Right lobe of liver (tissue), 6 donors: ENCODE measurements around the gene NXF1. TPM values are rescaled to one million over a fixed set of nuclear protein-coding genes. Genes with fewer than 3 reads are reported as not detected.
A peak's percentile ranks its signal among the peaks of the same experiment; 100 is the strongest.

Experiments
- ATAC-seq, 4 donors: fragments of 200-7000 bp; cut with Tn5 transposase; one replicate each; pipeline ENCODE4 v1.9.1; 2020; ENCODE audit warnings: mild to moderate bottlenecking in 4 of 4, moderate library complexity in 4 of 4
- DNase-seq, 3 donors: peaks; one replicate each; pipeline ENCODE4 v3.0.0-alpha.2; 2020
- H3K27ac ChIP-seq, 3 donors: fragments of 200-600 bp; one replicate each; pipeline ENCODE4 v1.8.0; 2022
- H3K27me3 ChIP-seq, 2 donors: fragments of 200-600 bp; one replicate each; pipeline ENCODE4 v1.8.0; 2022
- H3K36me3 ChIP-seq, 4 donors: fragments of 200-600 bp; sonication (generic) in 1 of 4; one replicate each; pipeline versions ENCODE4 v1.5.1 to v1.8.0; 2017 to 2022; ENCODE audit warnings: control low read depth in 1 of 4
- H3K4me1 ChIP-seq, 4 donors: fragments of 200-600 bp; sonication (generic) in 1 of 4; one replicate each; pipeline versions ENCODE4 v1.5.1 to v1.8.0; 2017 to 2022; ENCODE audit warnings: control low read depth in 1 of 4
- H3K4me3 ChIP-seq, 3 donors: fragments of 200-600 bp; one replicate each; pipeline ENCODE4 v1.8.0; 2022
- H3K9me3 ChIP-seq, 4 donors: fragments of 200-600 bp; sonication (generic) in 1 of 4; one replicate each; pipeline versions ENCODE4 v1.5.1 to v1.8.0; 2017 to 2022; ENCODE audit warnings: control low read depth in 1 of 4
- CTCF ChIP-seq, 4 donors: fragments of 200-600 bp in 3 of 4; fragments of 450-650 bp in 1 of 4; IDR thresholded peaks; one replicate each; pipeline versions ENCODE4 v1.5.1 to v1.8.0; 2016 to 2022; ENCODE audit warnings: antibody characterized with exemption in 4 of 4, mild to moderate bottlenecking in 2 of 4
- POLR2A ChIP-seq: fragments of 450-650 bp; IDR thresholded peaks from one replicate; pipeline ENCODE4 v1.6.1; 2017; ENCODE audit warnings: antibody characterized with exemption, mild to moderate bottlenecking
- WGBS: methylation state at CpG from one replicate; pipeline ENCODE4 v1.1.6; 2018; ENCODE audit warnings: low coverage, low lambda C conversion rate; ENCODE audit not compliant: insufficient coverage; ENCODE audit errors: missing lambda C conversion rate; 5-methylcytosine and 5-hydroxymethylcytosine counted together
- intact Hi-C, 2 donors: fragments of 100-400 bp; cut with DNase I; formaldehyde crosslinking; loops; one replicate each; pipeline versions ENCODE4 v1.11.2 to v1.14.1; 2022
- total RNA-seq, 6 experiments: library from RNA; depleted of rRNA in 2 of 6; stranded (reverse); fragments of >200 nt in 2 of 6; fragmentation: NEBNext Ultra II Directional in 3 of 6; extraction: Animal tissue kit (Norgen Biotek cat#: 25700) in 3 of 6; gene quantifications; one replicate each; pipeline versions ENCODE4 v1.1.0 to v1.2.4, GENCODE V29; 2016 to 2023
- donor health status: DM: no; HTN: yes; CAD: no.
- donor health status: DM: no; HTN: no; CAD: no.
- donor health status: DM: no; HTN: no; CAD: no.
- donor health status: DM: no; HTN: yes; CAD: no.
- donor health status: DM: no; HTN: yes; CAD: no.

Gene NXF1
- total RNA-seq, 6 experiments from 2014 or later: 24.7 to 42.9 (median 32.3) TPM

- Histone ChIP-seq H3K9me3 (no peaks in the 10 kb centered on the region), H3K27me3 (no peaks in the 10 kb centered on the region), H3K36me3 (peaks cover 12 to 88% (median 56%) of the 10 kb centered on the region in 4 donors), H3K4me1 (peaks cover 0 to 6% (median 2%) of the 10 kb centered on the region in 4 donors), H3K4me3 (no peak overlapping the region), H3K27ac (no peak overlapping the region)
- TF ChIP-seq POLR2A (no peak), CTCF (IDR thresholded peaks at IDR 0.05) (no peak)
- 90% methylated on average over 6 of the region's 7 CpGs for WGBS
- DNase-seq (no peak), ATAC-seq (no peak)
- intact Hi-C loops: no loop called here
Observed at GRCh38 chr11:62796281-62796680, 9.0 kb downstream of the NXF1 start.

GRCh38 chr11:62794201-62794775, 11.0 kb downstream of the NXF1 start:
- ATAC-seq: no peak
- WGBS: 91% methylated on average over 8 of the region's 8 CpGs
- Histone ChIP-seq H3K27me3 (no peaks in the 10 kb centered on the region), H3K27ac (no peak overlapping the region), H3K36me3 (peaks cover 12 to 77% (median 38%) of the 10 kb centered on the region in 4 donors), H3K4me1 (peaks cover 0 to 17% (median 7%) of the 10 kb centered on the region in 4 donors), H3K4me3 (no peak overlapping the region), H3K9me3 (no peaks in the 10 kb centered on the region)
- no peak for DNase-seq
- TF ChIP-seq CTCF (IDR thresholded peaks at IDR 0.05) (no peak), POLR2A (no peak)
- intact Hi-C loops: no loop called here

GRCh38 chr11:62792202-62792575, 13.1 kb downstream of the NXF1 start:
- Histone ChIP-seq H3K9me3 (no peaks in the 10 kb centered on the region), H3K36me3 (peaks cover 7 to 59% (median 27%) of the 10 kb centered on the region in 4 donors), H3K4me3 (peak overlapping the region in 2 of 3 donors; percentile 73 to 89), H3K27ac (peak overlapping the region in 2 of 3 donors; percentile 20 to 65), H3K27me3 (no peaks in the 10 kb centered on the region), H3K4me1 (peaks cover 0 to 26% (median 7%) of the 10 kb centered on the region in 4 donors)
- no peak for TF ChIP-seq POLR2A
- TF ChIP-seq CTCF (IDR thresholded peaks at IDR 0.05): no peak
- WGBS: 58% methylated on average over 4 of the region's 11 CpGs
- DNase-seq (no peak), ATAC-seq (peak in 2 of 4 donors; percentile 0 to 1)
- intact Hi-C loops: no loop called here

DNA sequence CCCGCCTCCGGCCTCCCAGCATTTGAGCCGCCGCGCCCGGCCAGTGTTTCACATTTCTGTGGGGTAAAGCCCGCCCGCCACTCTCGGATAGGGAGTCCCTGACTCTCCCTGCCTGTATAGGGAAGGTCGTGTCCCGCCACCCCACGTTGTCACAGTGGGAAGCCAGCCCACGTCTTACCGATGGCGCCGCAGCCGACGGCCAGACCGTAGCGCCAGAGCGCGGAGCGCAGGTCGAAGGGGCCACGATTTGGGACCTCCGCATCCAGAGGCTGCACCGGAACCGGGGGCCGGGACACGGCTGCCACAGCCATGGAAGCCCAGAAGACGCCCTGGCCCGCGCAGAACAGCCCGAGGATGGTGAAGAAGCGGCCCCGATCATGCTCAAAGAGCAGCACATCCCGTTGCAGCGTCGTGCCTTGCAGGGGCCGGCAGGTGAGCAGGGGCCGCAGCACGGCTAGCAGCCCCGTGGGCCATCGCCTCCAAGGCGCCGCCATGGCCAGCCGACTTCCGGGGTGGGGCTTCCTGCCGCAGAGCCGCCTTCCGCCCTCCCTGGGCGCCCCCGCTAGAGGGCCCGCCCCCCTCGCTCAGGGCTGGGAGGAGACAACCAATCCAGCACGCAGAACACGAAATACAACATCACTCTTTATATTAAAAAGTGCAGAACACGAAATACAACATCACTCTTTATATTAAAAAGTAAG, 13.6 kb downstream of the NXF1 start, which contains the start of gene TMEM223:
Gene TMEM223 (minus strand): TSS at position 506 of the 701 bp plus-strand sequence. CDS start 12 bp downstream, at position 494.
- Histone ChIP-seq H3K4me1 (peaks cover 0 to 26% (median 7%) of the 10 kb centered on the region in 4 donors), H3K36me3 (peaks cover 5 to 54% (median 24%) of the 10 kb centered on the region in 4 donors), H3K4me3 (peak within 1 kb of the TSS; percentile 73 to 93 (median 89)), H3K27me3 (no peaks in the 10 kb centered on the region), H3K27ac (peak within 1 kb of the TSS; percentile 39 to 88 (median 65)), H3K9me3 (no peaks in the 10 kb centered on the region)
- ATAC-seq: peak; percentile 86 to 91 (median 86)
- TF ChIP-seq CTCF (IDR thresholded peaks at IDR 0.05) (peak; percentile 14 to 41 (median 28)), POLR2A (peak; percentile 78)
- DNase-seq: peak; percentile 91 to 93 (median 92)
- intact Hi-C loops: no loop called here
- 0% methylated on average over 15 of the region's 58 CpGs for WGBS
